T-helper 1 cell treated with Interleukin-12 subunit alpha and Interleukin-12 subunit beta and Interleukin-4 antibody, amounts not matched to agents 30 μg/mL and 1 μg/mL, for 36 hours (primary cell): ENCODE data around the gene COL17A1.

Experiments
- H3K27ac Mint-ChIP-seq: one replicate; pipeline ENCODE4 v1.8.0; 2021; ENCODE audit warnings: mild to moderate bottlenecking, mixed read lengths
- H3K27me3 Mint-ChIP-seq: one replicate; pipeline ENCODE4 v1.8.0; 2021; ENCODE audit warnings: low read depth, mixed read lengths
- H3K36me3 Mint-ChIP-seq: one replicate; pipeline ENCODE4 v1.8.0; 2021; ENCODE audit warnings: low read depth, mixed read lengths
- H3K4me1 Mint-ChIP-seq: one replicate; pipeline ENCODE4 v1.8.0; 2021; ENCODE audit warnings: low read depth, mixed read lengths
- H3K4me3 Mint-ChIP-seq: one replicate; pipeline ENCODE4 v1.8.0; 2021; ENCODE audit warnings: mild to moderate bottlenecking, moderate library complexity, mixed read lengths
- H3K9me3 Mint-ChIP-seq: one replicate; pipeline ENCODE4 v1.8.0; 2021; ENCODE audit warnings: mixed read lengths

COL17A1 gene

DNA sequence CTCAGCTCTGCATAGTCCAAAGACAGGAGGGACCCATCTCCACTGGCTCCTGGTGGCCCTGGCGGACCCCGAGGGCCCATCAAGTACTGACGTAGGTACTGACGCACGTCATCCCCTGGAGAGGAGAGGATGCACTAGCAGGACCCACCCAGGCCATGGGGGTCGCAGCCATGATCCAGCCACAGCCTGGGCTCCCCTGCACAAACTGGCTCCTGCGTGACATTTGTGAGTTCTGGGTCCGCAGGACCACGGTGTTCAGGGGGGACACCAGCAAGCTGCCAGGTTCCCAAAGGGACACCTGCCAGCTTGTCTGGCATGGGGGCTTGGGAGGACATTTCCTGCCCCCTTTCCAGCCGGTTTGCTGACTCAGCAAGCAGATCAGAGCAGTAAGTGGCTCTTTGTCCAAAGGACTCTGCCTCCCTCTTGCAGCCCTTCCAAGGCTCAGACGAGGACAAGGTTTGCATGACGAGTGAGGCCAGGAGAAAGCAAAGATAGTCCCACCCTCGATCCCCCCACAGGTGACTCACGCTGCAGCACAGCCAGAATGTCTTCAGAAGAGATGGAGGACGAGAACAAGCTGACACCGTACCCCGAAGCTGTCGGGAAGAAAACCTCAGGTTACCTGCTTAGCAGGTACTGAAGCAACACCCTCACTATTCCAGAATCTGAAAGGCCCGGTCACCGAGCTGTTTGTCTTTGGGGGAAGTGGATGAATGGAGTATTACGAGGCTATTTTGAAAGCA lies 49.0 kb downstream of the COL17A1 start:
- H3K4me3 Mint-ChIP-seq: no peak overlapping the region
- no peaks in the 10 kb centered on the region for H3K4me1 Mint-ChIP-seq
- H3K36me3 Mint-ChIP-seq: no peaks in the 10 kb centered on the region
- no peaks in the 10 kb centered on the region for H3K9me3 Mint-ChIP-seq
- H3K27ac Mint-ChIP-seq: no peak overlapping the region
- H3K27me3 Mint-ChIP-seq: no peaks in the 10 kb centered on the region

DNA sequence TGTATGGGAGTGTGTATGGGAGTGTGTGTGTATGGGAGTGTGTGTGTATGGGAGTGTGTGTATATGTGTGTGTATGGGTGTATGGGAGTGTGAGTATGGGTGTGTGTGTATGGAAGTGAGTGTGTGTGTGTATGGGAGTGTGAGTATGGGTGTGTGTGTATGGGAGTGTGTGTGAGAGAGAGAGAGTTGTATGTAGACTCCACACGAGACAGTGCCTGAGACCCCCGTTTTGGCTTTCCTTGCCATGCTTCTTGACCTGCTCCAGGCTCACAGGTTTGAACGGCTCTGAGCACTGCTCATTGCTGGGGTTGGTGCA lies 49.7 kb downstream of the COL17A1 start:
- no peaks in the 10 kb centered on the region for H3K4me1 Mint-ChIP-seq
- H3K27me3 Mint-ChIP-seq: no peaks in the 10 kb centered on the region
- no peak overlapping the region for H3K4me3 Mint-ChIP-seq
- no peaks in the 10 kb centered on the region for H3K9me3 Mint-ChIP-seq
- no peak overlapping the region for H3K27ac Mint-ChIP-seq
- peaks cover 2% of the 10 kb centered on the region for H3K36me3 Mint-ChIP-seq

DNA sequence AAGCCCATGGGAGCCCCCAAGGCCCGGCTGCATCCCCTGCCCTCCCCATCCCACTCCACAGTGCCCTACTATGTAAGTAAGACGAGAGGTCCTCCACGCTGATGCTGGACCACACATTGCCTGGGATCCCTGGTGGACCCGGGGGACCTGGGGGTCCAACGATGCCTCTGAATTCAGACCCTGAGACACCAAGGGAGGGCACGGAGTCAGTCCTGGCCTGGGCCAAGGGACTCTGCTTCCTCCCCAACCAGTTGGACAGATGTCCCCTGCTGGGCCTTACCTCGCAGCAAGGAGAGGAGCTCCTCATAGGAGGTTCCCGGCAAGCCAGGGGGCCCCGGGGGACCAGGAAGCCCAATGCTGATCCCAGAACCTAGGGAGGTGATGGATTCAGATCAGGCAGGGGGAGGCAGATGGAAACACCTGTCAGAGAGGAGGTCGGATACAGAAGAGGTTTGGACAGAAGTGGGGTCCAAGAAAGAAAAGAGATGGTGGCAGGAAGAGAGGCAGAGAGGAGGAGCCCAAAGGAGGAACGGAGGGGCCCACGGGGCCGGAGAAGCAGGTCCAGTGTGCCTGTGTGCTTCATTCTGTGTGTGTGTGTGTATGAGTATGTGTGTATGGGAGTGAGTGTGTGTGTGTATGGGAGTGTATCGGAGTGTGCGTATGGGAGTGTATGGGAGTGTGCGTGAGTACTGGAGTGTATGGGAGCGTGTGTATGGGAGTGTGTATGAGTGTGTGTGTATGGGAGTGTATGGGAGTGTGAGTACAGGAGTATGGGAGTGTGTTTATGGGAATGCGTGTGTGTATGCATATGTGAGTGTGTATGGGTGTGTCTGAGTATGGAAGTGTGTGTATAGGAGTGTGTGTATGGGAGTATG lies 50.2 kb downstream of the COL17A1 start:
- Mint-ChIP-seq H3K27me3 (no peaks in the 10 kb centered on the region), H3K4me3 (no peak overlapping the region), H3K36me3 (peaks cover 2% of the 10 kb centered on the region), H3K27ac (no peak overlapping the region), H3K4me1 (no peaks in the 10 kb centered on the region), H3K9me3 (no peaks in the 10 kb centered on the region)

DNA sequence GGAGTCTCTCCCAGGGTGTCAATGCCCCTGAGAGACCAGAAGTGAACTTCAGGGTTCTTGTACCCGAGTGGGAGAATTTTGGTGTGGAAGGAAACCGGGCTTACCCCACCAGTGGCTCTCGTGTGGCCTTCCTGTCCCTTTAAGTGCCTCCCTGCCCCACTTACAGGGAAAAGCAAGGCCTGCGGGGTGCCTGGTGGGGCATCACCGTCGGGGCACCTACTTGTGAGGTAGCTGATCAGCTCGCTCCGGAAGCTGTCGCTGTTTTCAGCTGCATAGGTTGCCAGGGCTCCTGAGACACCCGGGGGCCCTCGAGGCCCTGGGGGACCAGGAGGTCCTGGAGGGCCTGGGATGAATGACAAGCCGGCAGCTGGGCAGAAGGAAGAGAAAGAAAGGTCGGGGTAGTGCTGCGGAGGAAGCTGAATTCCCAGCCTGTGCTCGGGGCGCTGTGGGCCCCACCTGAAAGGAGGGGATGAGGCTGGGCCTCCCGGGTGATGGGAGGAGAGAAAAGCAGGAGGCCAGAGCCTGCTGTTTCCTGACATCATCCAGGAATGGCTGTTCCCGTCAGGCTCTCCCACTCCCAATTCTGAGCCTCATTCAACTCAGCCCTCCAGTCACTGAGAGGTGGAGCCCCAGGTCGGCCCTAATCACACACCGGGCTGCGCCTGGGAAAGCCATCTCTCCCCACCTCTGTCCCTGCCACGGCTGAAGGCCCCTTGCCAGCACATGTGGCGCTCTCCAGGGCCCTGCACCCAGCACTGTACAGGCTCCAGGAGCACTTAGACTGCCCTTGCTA lies 51.1 kb downstream of the COL17A1 start:
- H3K27me3 Mint-ChIP-seq: no peaks in the 10 kb centered on the region
- peaks cover 2% of the 10 kb centered on the region for H3K36me3 Mint-ChIP-seq
- no peak overlapping the region for H3K27ac Mint-ChIP-seq
- no peak overlapping the region for H3K4me3 Mint-ChIP-seq
- no peaks in the 10 kb centered on the region for H3K4me1 Mint-ChIP-seq
- H3K9me3 Mint-ChIP-seq: no peaks in the 10 kb centered on the region

DNA sequence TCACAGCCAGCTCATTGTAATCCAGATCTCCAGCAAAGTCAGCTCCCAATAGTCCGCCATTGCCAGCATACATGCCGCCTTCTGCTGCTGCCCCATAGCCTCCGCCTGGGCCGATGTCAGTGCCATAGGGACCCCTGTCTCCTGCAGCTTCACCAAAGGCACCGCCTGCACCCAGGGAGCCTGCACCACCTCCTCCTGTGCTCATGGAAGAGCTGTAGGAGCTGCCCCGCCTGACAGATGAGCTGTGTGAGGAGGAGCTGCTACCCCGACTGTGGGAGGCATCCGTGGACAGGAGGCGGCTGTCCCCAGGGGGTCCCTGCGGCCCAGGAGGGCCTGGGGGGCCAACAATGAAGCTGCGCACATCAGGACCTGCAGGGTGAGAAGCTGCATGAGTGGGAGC lies 51.7 kb downstream of the COL17A1 start:
- Mint-ChIP-seq H3K36me3 (peaks cover 4% of the 10 kb centered on the region), H3K4me1 (no peaks in the 10 kb centered on the region)

DNA sequence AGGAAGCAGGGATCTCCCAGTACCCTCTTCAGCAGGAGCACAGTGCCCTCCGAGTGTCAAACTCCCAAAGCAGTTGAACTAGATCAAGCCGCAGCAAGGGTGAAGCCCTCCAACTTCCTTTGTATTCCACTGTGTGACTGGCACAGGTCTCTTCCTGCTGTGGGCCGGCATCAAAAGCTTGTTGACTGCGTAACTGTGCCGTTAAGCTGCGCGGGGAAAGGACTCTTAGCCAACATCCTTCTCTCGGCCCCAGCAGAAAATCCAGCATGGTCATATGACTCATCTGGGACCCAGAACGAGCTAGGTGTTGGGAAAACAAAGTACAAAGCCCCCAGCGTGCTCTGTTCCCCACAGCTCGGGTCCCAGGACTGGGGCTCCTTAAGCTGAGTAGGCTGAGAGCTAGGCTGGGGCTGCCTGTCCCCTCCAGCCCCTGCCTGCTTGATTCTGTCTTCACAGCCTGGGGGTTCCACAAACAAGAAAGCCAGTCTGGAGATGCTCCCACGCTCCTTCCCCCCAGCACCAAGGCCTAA lies 52.2 kb downstream of the COL17A1 start:
- Mint-ChIP-seq H3K4me3 (no peak overlapping the region), H3K9me3 (no peaks in the 10 kb centered on the region), H3K27ac (no peak overlapping the region)

More for the DNA sequence above, 51.7 kb downstream of the COL17A1 start:
- Mint-ChIP-seq H3K4me3 (no peak overlapping the region), H3K9me3 (no peaks in the 10 kb centered on the region), H3K27ac (no peak overlapping the region), H3K27me3 (no peaks in the 10 kb centered on the region)

DNA sequence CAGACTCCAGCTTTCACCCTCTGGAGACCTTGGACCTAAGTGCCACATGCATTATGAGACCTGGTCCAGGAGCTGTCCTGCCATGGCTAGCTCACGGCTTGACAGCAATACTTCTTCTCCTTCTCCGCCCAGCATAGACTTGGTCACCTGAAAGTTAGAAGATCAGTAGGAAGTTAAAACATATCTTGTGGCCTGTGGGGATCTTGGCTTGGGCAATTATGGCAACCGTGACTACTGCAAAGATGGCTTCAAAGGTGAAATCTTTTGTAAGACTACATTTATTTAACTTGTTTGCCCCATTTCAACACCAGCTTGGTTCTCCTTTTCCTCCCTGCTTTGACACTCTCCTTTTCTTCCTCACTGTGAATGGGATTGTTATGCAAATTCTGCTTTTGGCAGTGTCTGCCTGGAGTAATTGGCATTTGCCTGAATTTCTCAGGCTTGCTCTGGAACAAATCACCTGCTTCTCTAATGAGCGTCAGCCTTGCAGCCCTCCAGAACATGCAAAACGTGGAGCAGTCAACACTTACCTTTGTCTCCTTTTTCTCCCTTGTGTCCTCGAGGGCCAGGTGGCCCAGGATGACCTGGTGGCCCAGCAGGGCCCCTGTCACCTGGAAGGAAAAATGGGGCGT lies 53.4 kb downstream of the COL17A1 start:
- H3K4me1 Mint-ChIP-seq: no peaks in the 10 kb centered on the region
- H3K4me3 Mint-ChIP-seq: no peak overlapping the region
- peaks cover 8% of the 10 kb centered on the region for H3K36me3 Mint-ChIP-seq
- no peaks in the 10 kb centered on the region for H3K9me3 Mint-ChIP-seq
- H3K27me3 Mint-ChIP-seq: no peaks in the 10 kb centered on the region
- H3K27ac Mint-ChIP-seq: no peak overlapping the region

More for the DNA sequence above, 52.2 kb downstream of the COL17A1 start:
- H3K4me1 Mint-ChIP-seq: no peaks in the 10 kb centered on the region
- H3K36me3 Mint-ChIP-seq: peaks cover 4% of the 10 kb centered on the region
- H3K27me3 Mint-ChIP-seq: no peaks in the 10 kb centered on the region

DNA sequence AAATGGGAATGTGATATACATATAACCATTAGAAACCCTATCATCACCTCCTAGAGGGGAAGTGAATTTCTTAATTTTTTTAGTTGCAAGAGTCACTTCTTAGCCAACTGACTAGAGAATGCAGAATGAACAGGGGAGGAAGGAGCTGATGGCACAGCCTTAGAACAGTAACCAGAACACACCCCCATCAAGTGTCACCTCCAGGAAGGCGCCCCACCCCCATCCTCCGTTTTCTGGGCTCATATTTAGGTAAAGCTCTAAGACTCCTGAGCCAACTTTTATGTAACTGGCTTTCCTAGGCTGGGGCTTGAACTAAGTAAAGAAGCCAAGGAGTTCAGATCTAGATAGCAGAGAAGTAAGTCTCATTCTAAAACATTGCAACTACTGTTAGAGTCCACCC lies 54.0 kb downstream of the COL17A1 start:
- peaks cover 8% of the 10 kb centered on the region for H3K36me3 Mint-ChIP-seq
- no peaks in the 10 kb centered on the region for H3K9me3 Mint-ChIP-seq
- no peak overlapping the region for H3K4me3 Mint-ChIP-seq
- H3K27me3 Mint-ChIP-seq: no peaks in the 10 kb centered on the region
- no peaks in the 10 kb centered on the region for H3K4me1 Mint-ChIP-seq
- no peak overlapping the region for H3K27ac Mint-ChIP-seq

DNA sequence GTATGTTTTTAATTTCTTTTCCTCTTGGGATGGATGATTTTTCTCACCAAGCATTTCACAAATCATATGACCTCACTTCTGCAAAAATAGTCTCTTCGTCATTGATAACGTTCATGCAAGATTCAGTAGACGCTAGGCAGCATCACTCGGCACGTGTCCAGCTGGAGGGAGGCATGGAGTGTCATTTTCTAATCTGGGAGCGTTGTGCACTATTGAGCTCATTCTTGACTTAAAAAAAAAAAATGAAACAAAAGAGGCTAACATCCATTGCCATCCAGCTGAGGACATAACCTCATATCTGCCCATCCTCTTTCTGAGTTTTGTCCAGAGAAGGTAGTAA lies 56.2 kb downstream of the COL17A1 start:
- no peak overlapping the region for H3K4me3 Mint-ChIP-seq
- H3K36me3 Mint-ChIP-seq: peaks cover 16% of the 10 kb centered on the region
- H3K27ac Mint-ChIP-seq: peak overlapping the region; percentile 16
- H3K9me3 Mint-ChIP-seq: no peaks in the 10 kb centered on the region
- H3K4me1 Mint-ChIP-seq: no peaks in the 10 kb centered on the region
- H3K27me3 Mint-ChIP-seq: no peaks in the 10 kb centered on the region

DNA sequence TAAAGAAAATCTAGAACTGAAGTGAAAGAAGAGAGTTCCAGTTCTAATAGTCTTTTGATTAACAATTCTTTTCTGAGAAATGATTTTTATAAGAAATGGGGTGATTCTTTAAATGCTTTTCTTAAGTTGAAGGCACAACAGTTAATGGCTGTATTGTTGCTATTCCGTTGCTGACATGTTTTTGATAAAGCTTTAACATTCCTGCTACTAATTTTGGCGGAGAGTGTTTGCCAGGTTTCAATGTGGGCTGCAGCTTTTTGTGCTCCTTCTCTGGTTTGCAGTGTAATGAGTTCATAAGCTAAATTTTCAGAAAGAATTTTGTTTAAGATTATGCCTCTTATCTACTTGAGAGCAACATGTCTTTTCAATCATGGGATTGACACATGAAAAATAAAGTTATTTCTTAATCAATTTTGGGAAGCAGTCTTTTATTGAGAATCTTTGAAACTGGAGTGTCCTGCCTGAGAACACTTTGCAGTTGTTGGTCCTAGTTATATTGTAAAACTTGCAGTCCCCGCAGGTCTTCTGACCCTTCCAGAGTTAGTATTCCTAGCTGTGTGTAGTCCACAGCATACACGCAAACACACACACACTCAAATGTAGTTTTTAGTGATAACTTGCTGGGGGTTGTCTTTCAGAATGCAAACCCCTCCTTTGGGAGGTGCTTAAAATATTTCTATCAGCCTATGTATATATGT lies 56.7 kb downstream of the COL17A1 start:
- no peak overlapping the region for H3K27ac Mint-ChIP-seq
- no peaks in the 10 kb centered on the region for H3K27me3 Mint-ChIP-seq
- H3K4me3 Mint-ChIP-seq: no peak overlapping the region
- H3K36me3 Mint-ChIP-seq: peaks cover 19% of the 10 kb centered on the region
- H3K9me3 Mint-ChIP-seq: no peaks in the 10 kb centered on the region
- no peaks in the 10 kb centered on the region for H3K4me1 Mint-ChIP-seq

DNA sequence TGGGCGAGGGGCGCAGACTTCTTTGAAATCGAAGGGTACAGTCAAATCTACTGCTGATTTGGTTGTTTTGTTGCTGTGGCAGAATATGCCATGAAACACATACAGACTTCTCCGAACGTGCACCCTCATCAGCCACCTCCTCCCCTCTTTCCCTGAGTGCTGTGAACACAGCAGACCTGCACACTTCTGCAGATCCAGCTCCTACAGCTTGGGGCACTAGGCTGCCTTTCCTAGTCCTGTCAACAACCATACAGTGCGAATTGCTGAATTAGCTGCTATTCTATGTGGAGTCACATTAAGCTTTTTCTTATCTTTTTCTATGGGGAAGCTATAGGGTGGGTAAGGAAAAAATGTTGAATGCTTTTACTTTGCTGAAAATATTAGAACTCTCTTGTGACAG lies 57.5 kb downstream of the COL17A1 start:
- Mint-ChIP-seq H3K4me1 (no peaks in the 10 kb centered on the region), H3K9me3 (no peaks in the 10 kb centered on the region), H3K4me3 (no peak overlapping the region), H3K27ac (no peak overlapping the region), H3K36me3 (peaks cover 26% of the 10 kb centered on the region), H3K27me3 (no peaks in the 10 kb centered on the region)

DNA sequence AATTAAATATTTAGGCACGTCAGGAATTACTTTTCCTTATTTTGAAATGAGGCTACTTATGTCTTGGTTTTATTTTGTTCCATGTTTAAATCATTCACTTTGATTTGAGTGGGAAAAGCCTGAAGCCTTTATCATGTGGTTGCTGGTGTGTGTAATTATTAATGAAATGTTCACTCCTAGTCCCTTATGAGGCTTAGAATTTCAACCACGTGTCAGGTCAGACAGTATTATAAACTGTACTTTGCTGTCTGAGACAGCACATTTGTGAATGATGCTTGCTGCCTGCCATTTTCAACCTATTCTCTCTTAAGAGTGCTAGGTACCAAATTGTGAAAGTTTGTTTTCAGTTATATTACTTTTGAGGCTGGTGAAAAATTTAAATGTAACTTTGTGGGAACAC lies 58.9 kb downstream of the COL17A1 start:
- H3K9me3 Mint-ChIP-seq: no peaks in the 10 kb centered on the region
- H3K27ac Mint-ChIP-seq: no peak overlapping the region
- no peaks in the 10 kb centered on the region for H3K27me3 Mint-ChIP-seq
- no peaks in the 10 kb centered on the region for H3K4me1 Mint-ChIP-seq
- H3K4me3 Mint-ChIP-seq: no peak overlapping the region
- peaks cover 33% of the 10 kb centered on the region for H3K36me3 Mint-ChIP-seq

DNA sequence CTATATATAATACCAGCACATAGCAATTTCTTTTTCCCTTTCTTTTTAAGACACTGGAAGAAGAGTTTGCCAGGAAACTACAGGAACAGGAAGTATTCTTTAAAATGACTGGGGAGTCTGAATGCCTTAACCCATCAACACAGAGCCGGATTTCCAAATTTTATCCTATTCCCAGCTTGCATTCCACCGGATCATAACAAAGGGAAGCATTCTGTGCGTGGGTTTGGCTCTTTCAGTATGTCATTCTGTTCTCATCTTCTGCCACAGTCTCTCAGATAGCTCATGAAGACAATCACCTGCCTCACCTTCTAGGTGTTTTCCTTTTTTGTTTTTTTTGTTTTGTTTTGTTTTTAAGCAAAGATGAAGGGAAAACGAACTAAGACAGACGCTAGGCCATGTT lies 60.2 kb downstream of the COL17A1 start:
- H3K4me3 Mint-ChIP-seq: no peak overlapping the region
- no peaks in the 10 kb centered on the region for H3K9me3 Mint-ChIP-seq
- H3K36me3 Mint-ChIP-seq: peaks cover 37% of the 10 kb centered on the region
- no peak overlapping the region for H3K27ac Mint-ChIP-seq
- no peaks in the 10 kb centered on the region for H3K27me3 Mint-ChIP-seq
- H3K4me1 Mint-ChIP-seq: no peaks in the 10 kb centered on the region

DNA sequence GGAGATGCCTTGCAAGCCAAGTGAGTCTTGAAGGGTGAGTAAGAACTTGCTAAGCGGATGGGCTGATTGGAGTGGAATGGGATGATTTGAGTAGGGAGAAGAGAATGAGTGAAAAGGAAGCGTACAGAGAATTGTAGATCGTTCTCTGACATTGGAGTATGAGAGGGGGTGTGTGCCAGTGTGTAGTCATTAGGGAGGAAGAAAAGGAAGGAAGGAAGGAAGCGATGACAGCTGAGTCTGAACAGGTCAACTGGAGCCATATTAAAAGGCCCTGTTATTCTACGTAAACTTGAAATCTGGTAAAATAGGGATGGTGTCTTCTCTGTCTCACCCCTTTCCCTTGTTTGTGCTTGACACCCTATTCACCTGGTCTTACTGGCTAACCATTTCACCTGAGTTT lies 63.7 kb downstream of the COL17A1 start:
- Mint-ChIP-seq H3K9me3 (no peaks in the 10 kb centered on the region), H3K4me1 (no peaks in the 10 kb centered on the region), H3K4me3 (no peak overlapping the region), H3K27ac (no peak overlapping the region), H3K36me3 (peaks cover 50% of the 10 kb centered on the region), H3K27me3 (no peaks in the 10 kb centered on the region)
